OCI-LY3 (cell line): Measurements from ENCODE around the gene HPS1.

Experiments used
- EZH2phosphoT487 ChIP-seq: fragments of 200-600 bp; shearing (Covaris generic); IDR thresholded peaks from 2 replicates; pipeline ENCODE4 v1.6.1; 2018; ENCODE audit warnings: antibody characterized with exemption, mixed run types, low read depth
- TF ChIP-seq, protein P1 (sequence below): fragments of 200-600, 300-600 bp; sonication (generic); IDR thresholded peaks from 2 replicates; pipeline ENCODE4 v1.5.1; 2014; ENCODE audit warnings: antibody characterized with exemption, low read length, low read depth

DNA sequence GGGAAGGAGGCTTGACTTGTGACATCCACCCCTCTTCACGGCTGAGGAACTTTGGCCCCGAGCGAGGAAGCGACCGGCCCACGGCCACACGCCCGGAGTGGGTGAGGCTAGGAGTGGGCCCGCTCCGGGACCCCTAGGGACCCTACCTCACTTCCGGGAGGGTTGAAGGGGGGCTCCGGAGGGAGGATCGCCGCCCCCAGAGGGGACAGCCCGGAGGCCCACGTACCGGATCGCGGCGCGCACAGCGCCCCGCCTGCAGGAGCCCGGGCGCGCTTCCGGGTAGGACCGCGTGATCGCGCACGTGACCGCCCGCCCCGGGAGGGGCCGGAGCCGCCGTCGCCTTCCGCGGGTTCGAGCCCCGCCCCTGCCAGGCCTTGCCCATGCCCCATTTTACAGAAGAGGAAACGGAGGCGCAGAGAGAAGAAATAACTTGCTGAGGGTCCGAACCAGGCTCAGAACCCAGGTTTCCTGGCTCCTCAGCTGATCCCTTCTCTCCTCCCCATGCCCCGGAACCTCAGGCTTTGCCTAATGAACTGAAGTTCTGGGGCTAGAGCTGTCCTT is at the start of gene HPS1:
- TF ChIP-seq, protein P1, sequence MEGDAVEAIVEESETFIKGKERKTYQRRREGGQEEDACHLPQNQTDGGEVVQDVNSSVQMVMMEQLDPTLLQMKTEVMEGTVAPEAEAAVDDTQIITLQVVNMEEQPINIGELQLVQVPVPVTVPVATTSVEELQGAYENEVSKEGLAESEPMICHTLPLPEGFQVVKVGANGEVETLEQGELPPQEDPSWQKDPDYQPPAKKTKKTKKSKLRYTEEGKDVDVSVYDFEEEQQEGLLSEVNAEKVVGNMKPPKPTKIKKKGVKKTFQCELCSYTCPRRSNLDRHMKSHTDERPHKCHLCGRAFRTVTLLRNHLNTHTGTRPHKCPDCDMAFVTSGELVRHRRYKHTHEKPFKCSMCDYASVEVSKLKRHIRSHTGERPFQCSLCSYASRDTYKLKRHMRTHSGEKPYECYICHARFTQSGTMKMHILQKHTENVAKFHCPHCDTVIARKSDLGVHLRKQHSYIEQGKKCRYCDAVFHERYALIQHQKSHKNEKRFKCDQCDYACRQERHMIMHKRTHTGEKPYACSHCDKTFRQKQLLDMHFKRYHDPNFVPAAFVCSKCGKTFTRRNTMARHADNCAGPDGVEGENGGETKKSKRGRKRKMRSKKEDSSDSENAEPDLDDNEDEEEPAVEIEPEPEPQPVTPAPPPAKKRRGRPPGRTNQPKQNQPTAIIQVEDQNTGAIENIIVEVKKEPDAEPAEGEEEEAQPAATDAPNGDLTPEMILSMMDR = no peak
- no peak for TF ChIP-seq EZH2phosphoT487
